Lung (tissue), 4 donors: Measurements from ENCODE around the gene SERPINA7. TPM values are rescaled to one million over a fixed set of nuclear protein-coding genes. Genes with fewer than 3 reads are reported as not detected.

Experiments used
- polyA plus RNA-seq, 2 donors: library from polyadenylated mRNA; stranded (reverse); fragments of 200-250 nt; gene quantifications; one replicate each; pipeline ENCODE4 v1.2.1, GENCODE V29; 2013
- total RNA-seq, 2 donors: library from RNA; depleted of rRNA in 1 of 2; stranded (reverse); fragments of >200 nt in 1 of 2; gene quantifications; one replicate each; pipeline ENCODE4 v1.2.1, GENCODE V29; 2014 to 2021
- donor health status: Bipolar disorder and iron deficiency.
- donor health status: healthy.
- donor health status: DM: yes; HTN: yes; CAD: no.

SERPINA7 gene
- total and polyA plus RNA-seq, 4 donors, result not detected

Other genes starting within 250 kb of the SERPINA7 start
- gene NRK, start 216.2 kb downstream of the SERPINA7 start, total RNA-seq, result 10 to 100 TPM in 1 of 2 donors, under 1 TPM in 1; 0.28 to 12.2 TPM
- gene NRK, start 216.2 kb downstream of the SERPINA7 start, polyA plus RNA-seq, result under 1 TPM; 0.12 to 0.18 TPM
- gene PWWP3B, start 129.6 kb upstream of the SERPINA7 start, total RNA-seq, result 1 to 10 TPM; 1.0 to 2.9 TPM
- under 1 TPM; 0.18 to 0.73 TPM for gene PWWP3B, start 129.6 kb upstream of the SERPINA7 start, polyA plus RNA-seq